K562 (cell line): ENCODE data around the gene MAP3K20. TPM values are rescaled to one million over a fixed set of nuclear protein-coding genes. Genes with fewer than 3 reads are reported as not detected.

Source experiments
- ARID4B ChIP-seq: sonication (generic); formaldehyde crosslinking; IDR thresholded peaks from 2 replicates; pipeline ENCODE4 v1.8.0; 2022; ENCODE audit warnings: mild to moderate bottlenecking, missing genetic modification reagents
- CTBP1 ChIP-seq: fragments of 450-650 bp; IDR thresholded peaks from 2 replicates; pipeline ENCODE4 v1.6.1; 2016; ENCODE audit warnings: borderline replicate concordance
- ETV1 ChIP-seq: fragments of 450-650 bp; conservative IDR thresholded peaks from 2 replicates; pipeline ENCODE4 v1.6.1; 2016; ENCODE audit warnings: missing genetic modification characterization, control low read depth, low read depth, missing compliant biosample characterization
- FOXP1 ChIP-seq: sonication (generic); formaldehyde crosslinking; IDR thresholded peaks from 2 replicates; pipeline ENCODE4 v1.8.0; 2022; ENCODE audit warnings: mild to moderate bottlenecking, missing genetic modification reagents
- GTF3C2 ChIP-seq: IDR thresholded peaks from 3 replicates; pipeline ENCODE4 v1.6.1; 2011; ENCODE audit warnings: borderline replicate concordance, mild to moderate bottlenecking, moderate library complexity; ENCODE audit not compliant: insufficient read length; ENCODE audit errors: extremely low read depth
- MCM2 ChIP-seq: fragments of 450-650 bp; IDR thresholded peaks from 2 replicates; pipeline ENCODE4 v1.6.1; 2017; ENCODE audit warnings: low read depth, mild to moderate bottlenecking
- MTA2 ChIP-seq: fragments of 450-650 bp; IDR thresholded peaks from 2 replicates; pipeline ENCODE4 v1.6.1; 2016; ENCODE audit warnings: low read depth
- NONO ChIP-seq, 2 experiments: fragments of 200-400 bp in 1 of 2; fragments of 450-650 bp in 1 of 2; formaldehyde crosslinking in 1 of 2; IDR thresholded peaks; 2 replicates each; pipeline ENCODE4 v1.6.1; 2017; ENCODE audit warnings: low read depth in 2 of 2, mild to moderate bottlenecking in 2 of 2, moderate library complexity in 2 of 2, low read length in 1 of 2
- RBM17 ChIP-seq: fragments of 200-400 bp; formaldehyde crosslinking; IDR thresholded peaks from 2 replicates; pipeline ENCODE4 v1.6.1; 2017; ENCODE audit warnings: low read depth, mild to moderate bottlenecking, low read length, borderline replicate concordance
- SETDB1 ChIP-seq: IDR thresholded peaks from one replicate; pipeline ENCODE4 v1.6.1; 2012; ENCODE audit warnings: low read length, control low read depth, inconsistent platforms
- SMC3 ChIP-seq: conservative IDR thresholded peaks from 2 replicates; pipeline ENCODE4 v1.6.1; 2011; ENCODE audit warnings: low read depth, low read length, improper control_type of control experiment; ENCODE audit not compliant: insufficient read depth
- SREBF2 ChIP-seq: sonication (generic); formaldehyde crosslinking; IDR thresholded peaks from 2 replicates; pipeline ENCODE4 v1.4.0; 2020; ENCODE audit warnings: mild to moderate bottlenecking, missing genetic modification reagents
- STAT5A ChIP-seq: IDR thresholded peaks from 2 replicates; pipeline ENCODE4 v1.6.1; 2012; ENCODE audit warnings: low read length, inconsistent platforms, borderline replicate concordance
- ZNF239 ChIP-seq: fragments of 250-450 bp; sonication (Bioruptor Pico); IDR thresholded peaks from 2 replicates; pipeline ENCODE4 v1.4.0; 2020; ENCODE audit warnings: mild to moderate bottlenecking
- ZNF280B ChIP-seq: fragments of 250-450 bp; sonication (Bioruptor Pico); IDR thresholded peaks from 2 replicates; pipeline ENCODE4 v1.5.1; 2021; ENCODE audit warnings: mild to moderate bottlenecking
- ZNF551 ChIP-seq: fragments of 250-450 bp; sonication (Bioruptor Pico); IDR thresholded peaks from 2 replicates; pipeline ENCODE4 v1.5.0; 2021; ENCODE audit warnings: mild to moderate bottlenecking, moderate library complexity
- ZNF766 ChIP-seq: fragments of 200-800 bp; sonication (Bioruptor generic); conservative IDR thresholded peaks from 2 replicates; pipeline ENCODE4 v1.6.1; 2016; ENCODE audit warnings: missing genetic modification characterization, missing compliant biosample characterization
- polyA plus RNA-seq, 8 experiments: library from polyadenylated mRNA; depleted of rRNA in 4 of 8; stranded (reverse) in 5 of 8; unstranded in 3 of 8; fragments of >200 nt; fragmentation: Nextera tagmentation in 2 of 8; fragmentation: Illumina TruSeq in 1 of 8; extraction: Ambion mirVana in 2 of 8; extraction: Trizol in 1 of 8; gene quantifications; 2 replicates each; pipeline versions ENCODE4 v1.2.1 to v1.2.3, GENCODE V29; 2011 to 2014; ENCODE audit warnings: inconsistent platforms in 1 of 8, missing spikeins in 1 of 8
- total RNA-seq, 7 experiments: library from RNA; depleted of rRNA in 6 of 7; stranded (reverse); fragments of >200 nt in 6 of 7; fragmentation: Illumina TruSeq in 2 of 7; extraction: Trizol in 2 of 7; gene quantifications; 2 replicates each; pipeline versions ENCODE4 v1.2.1 to v1.2.3, GENCODE V29; 2011 to 2021; ENCODE audit warnings: low replicate concordance in 1 of 7

The MAP3K20 gene
- total and polyA plus RNA-seq, 9 of the 15 experiments (the other 6 are each of a cell fraction or from before 2014, with no cell fraction given): 9.8 to 34.2 (median 27.3) TPM

- no peak for TF ChIP-seq GTF3C2
- TF ChIP-seq MTA2: no peak
- TF ChIP-seq CTBP1: peak; percentile 50; the same call in 1 of the 2 replicates
- TF ChIP-seq SREBF2: no peak
- TF ChIP-seq ZNF551 (CRISPR knock-in tag): no peak
- TF ChIP-seq RBM17: no peak
- TF ChIP-seq ETV1 (tag): no peak
- no peak for TF ChIP-seq SETDB1
- no peak for TF ChIP-seq FOXP1
- no peak for TF ChIP-seq ARID4B (CRISPR knock-in tag)
- TF ChIP-seq ZNF280B (CRISPR knock-in tag): no peak
- no peak for TF ChIP-seq NONO (IDR thresholded peaks at IDR 0.05; ENCODE audit: low read depth in 2 of 2, low read length in 1 of 2)
- no peak for TF ChIP-seq STAT5A
- no peak for TF ChIP-seq ZNF766
- TF ChIP-seq SMC3: no peak
- TF ChIP-seq MCM2: no peak
- TF ChIP-seq ZNF239 (CRISPR knock-in tag): no peak
These were observed 189.1 kb downstream of the MAP3K20 start (continued) for GRCh38 chr2:173264603-173265366.
